GM12891 (cell line): ENCODE data around the gene PRF1.

Experiments used
- POLR2A ChIP-seq: IDR thresholded peaks from 2 replicates; pipeline ENCODE4 v1.6.1; 2011; ENCODE audit warnings: low read depth, low read length, control low read depth
- POLR2AphosphoS5 ChIP-seq: IDR thresholded peaks from 2 replicates; pipeline ENCODE4 v1.6.1; 2011; ENCODE audit warnings: low read depth, low read length, control low read depth
- POU2F2 ChIP-seq: IDR thresholded peaks from 2 replicates; pipeline ENCODE4 v1.6.1; 2011; ENCODE audit warnings: low read depth, mild to moderate bottlenecking, control low read depth, low read length, moderate library complexity
- TAF1 ChIP-seq: IDR thresholded peaks from 2 replicates; pipeline ENCODE4 v1.6.1; 2011; ENCODE audit warnings: low read depth, low read length, control low read depth

DNA sequence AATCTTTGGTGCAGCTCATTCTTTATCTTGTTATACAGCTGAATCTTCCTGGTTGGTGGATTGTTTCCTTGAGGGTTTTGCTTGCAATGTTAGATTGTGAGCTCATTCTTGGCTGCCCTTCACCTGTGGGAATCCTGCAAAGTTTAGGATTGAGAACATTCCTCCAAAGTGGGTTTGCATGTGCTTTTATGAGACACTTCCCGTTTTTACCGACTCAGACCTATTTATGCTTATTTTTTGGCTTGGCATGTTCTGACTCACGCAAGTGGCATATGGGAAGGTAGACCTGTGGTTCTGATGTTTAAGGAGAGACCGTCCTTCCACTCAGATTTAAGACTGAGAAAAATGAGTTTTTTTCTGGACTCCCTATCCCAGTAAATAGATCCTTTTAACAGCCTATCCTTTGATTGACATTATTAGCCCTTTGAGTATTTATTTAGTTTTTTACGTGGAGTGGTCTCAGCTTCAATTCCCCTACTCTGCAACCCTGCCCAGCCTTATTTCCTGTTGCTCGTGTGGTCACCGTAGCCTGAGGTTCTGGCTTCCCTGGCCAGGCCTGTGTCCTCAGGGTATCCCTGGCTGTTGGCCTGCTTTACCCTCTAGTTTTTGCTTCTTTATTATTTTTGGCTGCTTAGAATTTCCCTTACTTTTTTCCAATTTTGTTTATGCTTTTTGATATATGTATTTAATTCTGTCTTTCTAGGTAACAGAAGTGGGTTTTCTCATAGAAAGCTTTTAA is 13.4 kb upstream of the PRF1 start:
- no peak for TF ChIP-seq TAF1
- TF ChIP-seq POLR2A = no peak
- TF ChIP-seq POLR2AphosphoS5 = no peak
- TF ChIP-seq POU2F2 = no peak
